Uterus (tissue), 4 donors: ENCODE measurements around the gene DSC3. TPM values are rescaled to one million over a fixed set of nuclear protein-coding genes. Genes with fewer than 3 reads are reported as not detected.

ENCODE experiments used
- DNase-seq, 2 donors: peaks; one replicate each; pipeline ENCODE4 v3.0.0-alpha.2; 2019 to 2020
- H3K27ac ChIP-seq, 2 donors: fragments of 200-600 bp; sonication (generic); 1 replicate in 1 of 2; 2 replicates in 1 of 2; pipeline ENCODE4 v1.5.1; 2016 to 2018
- H3K27me3 ChIP-seq, 2 donors: fragments of 200-600 bp; sonication (generic); one replicate each; pipeline ENCODE4 v1.5.1; 2018 to 2019; ENCODE audit warnings: control low read depth in 1 of 2
- H3K36me3 ChIP-seq, 2 donors: fragments of 200-600 bp; sonication (generic); one replicate each; pipeline ENCODE4 v1.5.1; 2019; ENCODE audit warnings: control low read depth in 1 of 2
- H3K4me1 ChIP-seq, 2 donors: fragments of 200-600 bp; sonication (generic); one replicate each; pipeline ENCODE4 v1.5.1; 2018 to 2019; ENCODE audit warnings: control low read depth in 1 of 2
- H3K4me3 ChIP-seq, 2 donors: fragments of 200-600 bp; sonication (generic); 1 replicate in 1 of 2; 2 replicates in 1 of 2; pipeline ENCODE4 v1.5.1; 2018 to 2019; ENCODE audit warnings: mild to moderate bottlenecking in 1 of 2
- H3K9me3 ChIP-seq, 2 donors: fragments of 200-600 bp; sonication (generic); one replicate each; pipeline ENCODE4 v1.5.1; 2019; ENCODE audit warnings: control low read depth in 1 of 2
- POLR2A ChIP-seq, 2 donors: fragments of 450-650 bp; IDR thresholded peaks; one replicate each; pipeline ENCODE4 v1.6.1; 2016; ENCODE audit warnings: antibody characterized with exemption in 2 of 2, mild to moderate bottlenecking in 1 of 2, moderate library complexity in 1 of 2
- intact Hi-C: fragments of 100-400 bp; cut with DNase I; formaldehyde crosslinking; loops from one replicate; pipeline ENCODE4 v1.15.1; 2023; ENCODE audit warnings: low total_unique reads
- total RNA-seq, 4 donors: library from RNA; depleted of rRNA in 3 of 4; stranded (reverse); fragments of >200 nt in 3 of 4; gene quantifications; one replicate each; pipeline versions ENCODE4 v1.1.0 to v1.2.4, GENCODE V29; 2014 to 2023
- TF ChIP-seq, protein P1 (sequence below), 4 experiments: fragments of 200-600 bp in 2 of 4; fragments of 450-650 bp in 2 of 4; sonication (generic) in 2 of 4; IDR thresholded peaks; one replicate each; pipeline ENCODE4 v1.5.1; 2016 to 2019; ENCODE audit warnings: antibody characterized with exemption in 4 of 4, mild to moderate bottlenecking in 2 of 4, moderate library complexity in 1 of 4
- donor health status: DM: yes; HTN: yes; CAD: no.

The DSC3 gene
- total RNA-seq, 4 donors from 2014 or later, result 1.3 to 15.7 TPM; not detected in 2

- no peaks in the 10 kb centered on the region for H3K27me3 ChIP-seq
- H3K4me3 ChIP-seq, result no peak overlapping the region
- intact Hi-C loops, result no loop called here
- no peak overlapping the region for H3K27ac ChIP-seq
- no peaks in the 10 kb centered on the region for H3K36me3 ChIP-seq
- H3K9me3 ChIP-seq, result no peaks in the 10 kb centered on the region
- no peaks in the 10 kb centered on the region for H3K4me1 ChIP-seq
- TF ChIP-seq, protein P1, sequence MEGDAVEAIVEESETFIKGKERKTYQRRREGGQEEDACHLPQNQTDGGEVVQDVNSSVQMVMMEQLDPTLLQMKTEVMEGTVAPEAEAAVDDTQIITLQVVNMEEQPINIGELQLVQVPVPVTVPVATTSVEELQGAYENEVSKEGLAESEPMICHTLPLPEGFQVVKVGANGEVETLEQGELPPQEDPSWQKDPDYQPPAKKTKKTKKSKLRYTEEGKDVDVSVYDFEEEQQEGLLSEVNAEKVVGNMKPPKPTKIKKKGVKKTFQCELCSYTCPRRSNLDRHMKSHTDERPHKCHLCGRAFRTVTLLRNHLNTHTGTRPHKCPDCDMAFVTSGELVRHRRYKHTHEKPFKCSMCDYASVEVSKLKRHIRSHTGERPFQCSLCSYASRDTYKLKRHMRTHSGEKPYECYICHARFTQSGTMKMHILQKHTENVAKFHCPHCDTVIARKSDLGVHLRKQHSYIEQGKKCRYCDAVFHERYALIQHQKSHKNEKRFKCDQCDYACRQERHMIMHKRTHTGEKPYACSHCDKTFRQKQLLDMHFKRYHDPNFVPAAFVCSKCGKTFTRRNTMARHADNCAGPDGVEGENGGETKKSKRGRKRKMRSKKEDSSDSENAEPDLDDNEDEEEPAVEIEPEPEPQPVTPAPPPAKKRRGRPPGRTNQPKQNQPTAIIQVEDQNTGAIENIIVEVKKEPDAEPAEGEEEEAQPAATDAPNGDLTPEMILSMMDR (IDR thresholded peaks at IDR 0.05), result no peak
- TF ChIP-seq POLR2A (IDR thresholded peaks at IDR 0.05), result no peak
- DNase-seq, result no peak
Measured at GRCh38 chr18:31072175-31072574, 29.6 kb upstream of the DSC3 start.

GRCh38 chr18:31070206-31070605, 27.7 kb upstream of the DSC3 start:
- no peaks in the 10 kb centered on the region for H3K4me1 ChIP-seq
- H3K4me3 ChIP-seq, result no peak overlapping the region
- intact Hi-C loops, result no loop called here
- no peaks in the 10 kb centered on the region for H3K9me3 ChIP-seq
- no peak for TF ChIP-seq POLR2A (IDR thresholded peaks at IDR 0.05)
- TF ChIP-seq, protein P1 (IDR thresholded peaks at IDR 0.05), result no peak
- no peaks in the 10 kb centered on the region for H3K27me3 ChIP-seq
- H3K27ac ChIP-seq, result no peak overlapping the region
- no peaks in the 10 kb centered on the region for H3K36me3 ChIP-seq
- no peak for DNase-seq

- H3K27me3 ChIP-seq, result no peaks in the 10 kb centered on the region
- H3K36me3 ChIP-seq, result no peaks in the 10 kb centered on the region
- DNase-seq, result no peak
- no peaks in the 10 kb centered on the region for H3K9me3 ChIP-seq
- no peak overlapping the region for H3K4me3 ChIP-seq
- intact Hi-C loops, result no loop called here
- TF ChIP-seq, protein P1 (IDR thresholded peaks at IDR 0.05), result no peak
- TF ChIP-seq POLR2A (IDR thresholded peaks at IDR 0.05), result no peak
- no peaks in the 10 kb centered on the region for H3K4me1 ChIP-seq
- H3K27ac ChIP-seq, result no peak overlapping the region
Measured at GRCh38 chr18:31066266-31066665, 23.7 kb upstream of the DSC3 start.

DNA sequence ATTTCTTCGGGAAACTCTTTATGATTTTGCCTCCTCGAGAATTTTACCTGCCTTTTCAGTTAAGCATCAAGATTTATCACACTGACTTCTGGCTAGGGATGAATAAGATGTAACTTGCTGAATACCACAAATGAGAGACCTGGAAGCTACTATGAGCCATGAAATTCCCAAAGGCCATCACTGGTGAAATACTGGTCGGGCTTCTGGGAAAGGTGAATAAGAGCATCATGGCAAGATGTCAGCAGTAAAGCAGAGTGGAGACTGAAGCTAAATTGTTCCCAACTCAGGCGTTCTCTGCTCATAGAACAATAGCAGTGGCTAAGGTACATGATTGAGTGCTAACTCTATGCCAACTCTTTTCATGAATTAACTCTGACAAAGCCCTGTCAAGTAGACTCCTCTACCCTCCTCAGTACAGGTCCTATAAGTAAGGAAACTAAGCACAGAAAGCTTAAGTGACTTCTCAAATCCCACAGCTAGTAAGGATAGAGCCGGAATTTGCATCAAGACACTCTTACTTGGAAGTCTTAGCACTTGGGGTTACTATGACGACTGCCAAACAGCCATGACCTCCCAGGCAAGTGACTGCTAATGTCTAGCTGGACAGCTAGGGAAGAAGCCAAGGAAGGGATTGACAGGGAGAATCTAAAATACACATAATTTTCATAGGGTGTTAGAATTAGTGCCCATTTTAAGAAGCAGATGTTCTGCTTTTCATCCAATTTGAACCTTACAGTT, 22.7 kb upstream of the DSC3 start:
- Histone ChIP-seq H3K4me1 (no peaks in the 10 kb centered on the region), H3K27me3 (no peaks in the 10 kb centered on the region), H3K36me3 (no peaks in the 10 kb centered on the region), H3K9me3 (no peaks in the 10 kb centered on the region), H3K4me3 (no peak overlapping the region), H3K27ac (no peak overlapping the region)
- no peak for TF ChIP-seq POLR2A (IDR thresholded peaks at IDR 0.05)
- TF ChIP-seq, protein P1 (IDR thresholded peaks at IDR 0.05), result no peak
- intact Hi-C loops, result no loop called here
- no peak for DNase-seq

GRCh38 chr18:31064130-31064529, 21.6 kb upstream of the DSC3 start:
- no peaks in the 10 kb centered on the region for H3K27me3 ChIP-seq
- H3K36me3 ChIP-seq, result no peaks in the 10 kb centered on the region
- no peaks in the 10 kb centered on the region for H3K9me3 ChIP-seq
- H3K4me3 ChIP-seq, result no peak overlapping the region
- TF ChIP-seq POLR2A (IDR thresholded peaks at IDR 0.05), result no peak
- TF ChIP-seq, protein P1 (IDR thresholded peaks at IDR 0.05), result no peak
- H3K4me1 ChIP-seq, result no peaks in the 10 kb centered on the region
- no peak overlapping the region for H3K27ac ChIP-seq
- intact Hi-C loops, result no loop called here
- no peak for DNase-seq
